Activated CD8-positive, alpha-beta memory T cell treated with anti-CD3 and anti-CD28 coated beads, Interleukin-2, amount 10 ng/mL, durations not matched to agents 7 days and 5 days (primary cell): Measurements from ENCODE around the gene CA6. TPM values are rescaled to one million over a fixed set of nuclear protein-coding genes. Genes with fewer than 3 reads are reported as not detected.

ENCODE experiments used
- ATAC-seq: fragments of 150-1000 bp; cut with Tn5 transposase; one replicate; pipeline ENCODE4 v1.10.0; 2021; ENCODE audit warnings: moderate library complexity
- CTCF ChIA-PET: fragments of 350-600 bp; sonication (Branson Sonifier 250); formaldehyde crosslinking; loops from one replicate; lab custom pipeline; 2021; ENCODE audit warnings: antibody characterized with exemption; lab: Charles Lee
- DNase-seq: peaks from one replicate; pipeline ENCODE4 v3.0.0-alpha.2; 2020
- H3K27ac Mint-ChIP-seq: one replicate; pipeline ENCODE4 v1.8.0; 2021; ENCODE audit warnings: mild to moderate bottlenecking, mixed read lengths
- H3K27me3 Mint-ChIP-seq: one replicate; pipeline ENCODE4 v1.8.0; 2021; ENCODE audit warnings: mixed read lengths
- H3K36me3 Mint-ChIP-seq: one replicate; pipeline ENCODE4 v1.8.0; 2021; ENCODE audit warnings: mild to moderate bottlenecking, mixed read lengths
- H3K4me1 Mint-ChIP-seq: one replicate; pipeline ENCODE4 v1.8.0; 2021; ENCODE audit warnings: mixed read lengths
- H3K4me3 Mint-ChIP-seq: one replicate; pipeline ENCODE4 v1.8.0; 2021; ENCODE audit warnings: mild to moderate bottlenecking, moderate library complexity, mixed read lengths
- H3K9me3 Mint-ChIP-seq: one replicate; pipeline ENCODE4 v1.8.0; 2022; ENCODE audit warnings: low read depth, mixed read lengths
- total RNA-seq, 2 experiments: library from RNA; stranded (reverse); gene quantifications; one replicate each; pipeline ENCODE4 v1.2.3, GENCODE V29; 2021

CA6 gene
- total RNA-seq, 2 experiments from 2014 or later: 4.8 to 10.1 TPM

DNA sequence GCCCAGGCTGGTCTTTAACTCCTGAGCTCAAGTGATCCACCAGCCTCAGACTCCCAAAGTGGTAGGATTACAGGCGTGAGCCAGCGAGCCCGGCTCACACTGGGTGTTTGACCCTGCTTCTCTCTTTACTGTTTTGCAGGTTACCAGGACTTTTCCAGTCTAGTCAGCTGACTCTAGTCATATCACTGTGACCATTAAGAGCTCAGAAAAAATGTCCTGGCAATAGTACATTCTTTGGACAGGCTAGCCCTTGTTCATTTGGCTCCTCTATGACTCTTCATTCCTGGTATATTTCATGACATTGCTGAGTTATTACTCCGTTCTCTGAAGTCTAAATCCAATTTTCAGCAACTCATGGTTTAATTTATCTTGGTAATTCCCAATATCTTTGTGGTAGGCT, 8.0 kb upstream of the CA6 start:
- Mint-ChIP-seq H3K27ac (peak overlapping the region; percentile 81), H3K36me3 (peaks cover 29% of the 10 kb centered on the region), H3K4me3 (no peak overlapping the region), H3K9me3 (no peaks in the 10 kb centered on the region), H3K4me1 (peaks cover 47% of the 10 kb centered on the region), H3K27me3 (no peaks in the 10 kb centered on the region)
- ATAC-seq (no peak), DNase-seq (no peak)
- CTCF ChIA-PET: interaction anchor here (0.9 to 8.5 kb wide), 7 partner anchors 9 to 67 kb away, joined by 3 to 39 read pairs (median 3); no protein-coding TSS in a partner anchor

DNA sequence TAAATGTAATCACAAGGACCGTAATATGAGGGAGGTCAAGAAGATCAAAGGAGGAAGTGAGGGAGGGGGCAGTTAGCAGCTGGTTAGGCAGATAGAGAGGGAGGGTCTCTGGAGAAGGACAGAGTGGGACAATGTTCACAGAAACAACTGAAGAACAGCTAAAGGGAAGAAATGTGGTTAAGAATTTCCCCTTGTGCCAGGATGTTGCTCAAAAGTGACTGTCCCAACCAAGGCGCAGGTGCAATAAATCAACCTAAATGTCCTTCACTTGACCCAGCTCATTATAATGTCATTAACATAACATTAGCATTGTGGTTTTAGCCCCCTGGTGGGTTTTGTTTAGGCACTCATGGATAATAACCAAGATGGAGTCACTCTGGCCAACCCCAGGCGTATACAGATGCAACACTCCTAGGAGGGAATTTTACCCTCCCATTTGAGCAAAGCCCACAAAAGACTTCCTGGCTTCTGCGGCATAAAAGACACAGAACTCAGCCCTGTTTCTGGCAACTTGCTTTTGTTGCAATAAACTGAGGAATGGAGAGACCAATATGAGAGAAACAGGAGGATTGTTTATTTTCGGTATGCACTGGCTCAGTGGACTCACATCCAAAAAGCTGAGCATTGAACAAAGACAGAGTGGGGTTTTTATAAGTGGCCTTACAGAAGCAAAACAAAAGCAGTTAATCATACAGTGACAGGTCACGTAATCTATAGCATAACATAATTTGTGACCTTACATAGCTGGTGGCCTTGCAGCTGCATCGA, 7.3 kb upstream of the CA6 start:
- peaks cover 26% of the 10 kb centered on the region for H3K36me3 Mint-ChIP-seq

DNA sequence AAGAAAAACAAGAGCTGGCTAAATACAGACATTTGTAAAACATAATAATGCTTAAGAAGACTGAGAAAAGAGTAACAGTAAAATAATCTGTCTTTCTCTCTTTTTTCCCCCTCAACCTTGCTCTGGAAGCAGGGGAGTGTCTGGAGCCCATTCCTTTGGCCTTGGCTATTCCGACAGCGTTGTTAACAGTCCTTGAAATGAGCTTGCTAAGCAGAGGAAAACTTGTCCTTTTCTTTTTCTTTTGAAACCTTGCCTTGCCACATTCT, 6.7 kb upstream of the CA6 start:
- DNase-seq (no peak), ATAC-seq (no peak)
- peaks cover 23% of the 10 kb centered on the region for H3K36me3 Mint-ChIP-seq
- no peaks in the 10 kb centered on the region for H3K9me3 Mint-ChIP-seq
- H3K4me1 Mint-ChIP-seq: peaks cover 59% of the 10 kb centered on the region
- CTCF ChIA-PET: interaction anchor here (1.0 to 8.5 kb wide), 8 partner anchors 9 to 66 kb away, joined by 3 to 39 read pairs (median 4); no protein-coding TSS in a partner anchor
- H3K27me3 Mint-ChIP-seq: no peaks in the 10 kb centered on the region
- peak overlapping the region; percentile 81 for H3K27ac Mint-ChIP-seq
- no peak overlapping the region for H3K4me3 Mint-ChIP-seq

More for the DNA sequence above, 7.3 kb upstream of the CA6 start:
- CTCF ChIA-PET: interaction anchor here (0.9 to 8.5 kb wide), 10 partner anchors 9 to 66 kb away, joined by 3 to 39 read pairs (median 4); no protein-coding TSS in a partner anchor
- Mint-ChIP-seq H3K27ac (peak overlapping the region; percentile 81), H3K4me3 (no peak overlapping the region), H3K4me1 (peaks cover 54% of the 10 kb centered on the region), H3K27me3 (no peaks in the 10 kb centered on the region), H3K9me3 (no peaks in the 10 kb centered on the region)
- DNase-seq (no peak), ATAC-seq (no peak)

DNA sequence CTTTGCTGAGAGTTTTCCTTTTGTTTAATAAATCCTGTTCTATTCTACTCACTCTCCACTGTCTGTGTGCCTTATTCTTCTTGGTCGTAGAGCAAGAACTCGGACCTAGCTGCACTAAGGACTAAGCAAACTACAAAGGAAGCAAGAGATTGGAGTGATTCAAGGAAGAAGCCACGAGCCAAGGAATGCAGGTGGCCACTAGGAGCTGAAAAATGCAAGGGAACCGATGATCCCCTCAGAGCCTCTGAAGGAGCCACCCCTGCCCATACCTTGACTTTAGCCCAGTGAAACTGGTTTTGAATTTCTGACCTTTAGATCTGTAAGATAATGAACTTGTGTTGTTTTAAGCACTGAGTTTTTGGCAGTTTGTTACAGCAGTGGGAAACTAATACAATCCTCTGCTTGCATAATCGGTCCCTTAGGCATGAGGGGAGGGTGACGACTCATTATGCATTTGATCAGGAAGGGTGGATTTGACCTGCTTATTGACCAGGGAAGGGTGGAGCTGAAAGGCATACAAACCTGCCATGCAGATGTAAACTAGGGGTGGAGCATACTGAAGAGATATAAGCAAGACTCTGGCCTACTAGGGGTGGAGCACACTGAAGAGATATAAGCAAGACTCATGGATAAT, 6.2 kb upstream of the CA6 start:
- no peak for DNase-seq
- Mint-ChIP-seq H3K4me1 (peaks cover 64% of the 10 kb centered on the region), H3K4me3 (peak overlapping the region; percentile 34), H3K36me3 (peaks cover 22% of the 10 kb centered on the region), H3K27me3 (no peaks in the 10 kb centered on the region), H3K9me3 (no peaks in the 10 kb centered on the region), H3K27ac (peak overlapping the region; percentile 81)
- CTCF ChIA-PET: interaction anchor here (0.6 to 8.5 kb wide), 9 partner anchors 8 to 162 kb away, joined by 3 to 39 read pairs (median 4); no protein-coding TSS in a partner anchor
- ATAC-seq: peak; percentile 38

DNA sequence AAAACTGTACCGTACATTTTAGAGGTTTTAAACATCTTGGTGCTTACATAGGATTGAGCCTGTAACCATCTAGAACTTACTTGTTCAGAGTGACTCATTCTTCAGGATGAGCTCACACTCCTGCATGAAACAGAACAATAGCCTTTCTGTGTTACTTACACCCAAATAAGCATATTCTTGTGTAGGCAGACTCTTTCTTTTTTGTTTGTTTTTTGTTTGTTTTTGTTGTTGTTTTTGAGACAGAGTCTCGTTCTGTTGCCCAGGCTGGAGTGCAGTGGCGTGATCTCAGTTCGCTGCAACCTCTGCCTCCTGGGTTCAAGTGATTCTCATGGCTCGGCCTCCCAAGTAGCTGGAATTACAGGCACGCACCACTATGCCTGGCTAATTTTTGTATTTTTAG, 3.8 kb upstream of the CA6 start:
- Mint-ChIP-seq H3K4me3 (peak overlapping the region; percentile 33), H3K9me3 (no peaks in the 10 kb centered on the region), H3K27me3 (no peaks in the 10 kb centered on the region), H3K27ac (peak overlapping the region; percentile 74), H3K36me3 (peaks cover 25% of the 10 kb centered on the region), H3K4me1 (peaks cover 88% of the 10 kb centered on the region)
- no peak for DNase-seq
- ATAC-seq: no peak
- CTCF ChIA-PET: interaction anchor here (0.8 to 5.4 kb wide), 7 partner anchors 12 to 63 kb away, joined by 3 to 26 read pairs (median 15); no protein-coding TSS in a partner anchor

DNA sequence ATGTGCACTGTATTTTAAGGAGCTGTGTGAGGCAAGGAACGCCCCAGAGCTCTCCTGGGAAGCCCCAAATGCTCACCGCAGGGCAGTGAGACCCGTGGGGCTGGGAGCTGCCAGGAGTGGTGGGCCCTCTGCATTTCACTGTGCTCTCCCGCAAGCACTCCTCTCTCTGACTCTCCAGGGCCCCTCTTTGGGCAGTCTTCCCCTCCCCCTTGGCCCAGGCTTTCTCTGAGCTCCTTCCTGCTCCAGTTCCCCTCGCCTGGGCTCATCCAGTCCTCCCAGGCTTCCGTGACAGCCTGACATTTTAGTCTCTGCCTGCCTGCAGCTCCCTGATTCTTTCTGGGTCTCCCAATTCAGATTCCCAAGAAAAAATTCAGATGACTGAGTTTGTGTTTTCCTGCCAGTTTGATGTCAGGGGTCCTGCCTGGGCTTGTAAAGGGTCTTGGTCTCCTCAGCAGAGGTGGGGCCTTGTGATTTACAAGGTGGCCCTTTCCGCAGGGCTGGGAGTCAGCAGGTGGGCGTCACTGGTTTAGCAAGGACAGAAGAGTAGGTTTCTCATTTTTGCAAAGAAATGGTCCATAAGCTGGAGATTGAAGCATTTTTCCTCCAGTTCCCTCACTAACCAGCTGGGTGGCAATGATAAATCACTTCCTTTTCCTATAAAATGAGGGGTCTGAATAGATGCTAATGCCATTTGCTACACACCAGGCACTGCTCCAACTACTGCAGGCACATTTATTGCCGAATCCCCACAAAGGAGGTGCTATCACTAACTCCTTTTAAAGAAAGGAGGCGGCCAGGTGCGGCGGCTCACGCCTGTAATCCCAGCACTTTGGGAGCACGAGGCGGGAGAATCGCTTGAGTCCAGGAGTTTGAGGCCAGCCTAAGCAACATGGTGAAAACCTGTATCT, 1.9 kb upstream of the CA6 start:
- Mint-ChIP-seq H3K27ac (peak overlapping the region; percentile 97), H3K27me3 (no peaks in the 10 kb centered on the region), H3K4me3 (no peak overlapping the region), H3K9me3 (no peaks in the 10 kb centered on the region), H3K4me1 (peaks cover 90% of the 10 kb centered on the region), H3K36me3 (peaks cover 29% of the 10 kb centered on the region)
- CTCF ChIA-PET: interaction anchor here (1.0 to 5.4 kb wide), 9 partner anchors 8 to 61 kb away, joined by 4 to 26 read pairs (median 7); no protein-coding TSS in a partner anchor
- no peak for DNase-seq
- no peak for ATAC-seq

DNA sequence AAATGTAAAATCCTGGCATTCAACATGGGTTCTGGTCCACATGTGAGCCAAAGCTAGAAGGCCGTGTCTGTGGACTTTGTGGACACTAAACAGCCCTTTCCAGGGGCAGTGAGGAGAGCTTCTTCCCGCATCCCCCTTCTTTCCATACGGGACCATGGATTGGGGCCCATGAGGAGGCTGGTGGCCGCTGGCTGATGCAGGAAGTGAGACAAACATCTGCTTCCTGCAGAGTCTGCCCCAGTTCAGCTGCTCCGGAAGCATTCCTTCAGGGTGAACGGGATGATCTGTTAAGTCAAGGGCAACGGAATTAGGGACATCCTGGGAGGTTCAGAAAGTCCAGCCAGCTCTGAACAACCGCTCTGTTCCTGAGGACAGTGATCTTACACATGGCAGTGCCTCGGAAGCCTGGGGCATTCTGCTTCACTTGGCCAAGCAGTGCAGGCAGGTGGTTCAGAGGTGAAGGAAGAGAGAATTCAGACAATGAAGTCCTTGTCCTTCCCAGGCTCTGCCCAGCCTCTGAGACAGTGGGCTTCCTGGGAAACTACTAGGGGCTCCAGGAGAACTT, 1.5 kb downstream of the CA6 start:
- no peaks in the 10 kb centered on the region for H3K9me3 Mint-ChIP-seq
- H3K27me3 Mint-ChIP-seq: no peaks in the 10 kb centered on the region
- peaks cover 82% of the 10 kb centered on the region for H3K4me1 Mint-ChIP-seq
- H3K27ac Mint-ChIP-seq: peak overlapping the region; percentile 97
- H3K4me3 Mint-ChIP-seq: no peak overlapping the region
- CTCF ChIA-PET: interaction anchor here (0.9 to 3.1 kb wide), 12 partner anchors 8 to 69 kb away, joined by 3 to 21 read pairs (median 4); partner anchors contain the start of gene ENO1
- peak; percentile 17 for ATAC-seq
- no peak for DNase-seq
- peaks cover 16% of the 10 kb centered on the region for H3K36me3 Mint-ChIP-seq

DNA sequence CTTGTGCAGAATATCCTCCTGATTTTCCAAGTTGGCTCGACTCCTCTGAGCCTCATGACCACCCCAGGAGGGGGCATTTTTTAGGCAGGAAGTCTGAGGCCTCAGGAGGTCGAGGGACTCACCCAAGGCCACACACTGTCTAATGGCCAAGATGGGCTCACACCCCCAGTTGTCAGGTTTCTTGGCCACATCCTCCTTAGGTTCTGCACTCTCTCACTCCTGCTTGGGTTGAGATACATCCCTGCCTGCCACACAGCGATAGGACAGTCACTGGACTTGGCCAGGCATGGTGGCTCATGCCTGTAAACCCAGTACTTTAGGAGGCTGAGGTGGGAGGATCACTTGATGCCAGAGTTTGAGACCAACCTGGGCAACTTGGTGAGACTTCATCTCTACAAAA, 4.6 kb downstream of the CA6 start:
- peaks cover 23% of the 10 kb centered on the region for H3K36me3 Mint-ChIP-seq
- peaks cover 63% of the 10 kb centered on the region for H3K4me1 Mint-ChIP-seq
- DNase-seq (no peak), ATAC-seq (no peak)
- CTCF ChIA-PET: interaction anchor here (1.3 to 1.4 kb wide), 2 partner anchors 39 to 55 kb away, joined by 3 to 5 read pairs; no protein-coding TSS in a partner anchor
- H3K27me3 Mint-ChIP-seq: no peaks in the 10 kb centered on the region
- no peak overlapping the region for H3K4me3 Mint-ChIP-seq
- H3K9me3 Mint-ChIP-seq: no peaks in the 10 kb centered on the region
- H3K27ac Mint-ChIP-seq: peak overlapping the region; percentile 78

DNA sequence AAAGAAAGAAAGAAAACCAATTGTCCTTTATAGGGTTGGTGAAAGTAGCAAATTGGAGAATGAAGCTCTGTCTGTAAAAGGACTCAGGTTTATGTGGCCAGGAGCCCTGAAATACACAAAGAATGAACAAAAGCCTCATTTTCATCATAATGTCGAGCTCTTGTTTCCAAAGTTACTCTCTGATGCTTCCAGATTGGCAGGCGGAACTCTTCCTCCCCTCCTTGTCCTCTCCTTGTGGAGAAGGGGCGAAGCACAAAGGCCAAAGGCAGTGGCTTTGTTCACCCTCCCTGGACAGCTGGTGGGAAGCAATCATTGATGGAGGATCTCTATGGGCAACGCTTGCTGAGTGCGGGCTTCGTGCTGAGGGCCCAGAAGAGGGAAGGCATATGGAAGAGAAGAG, 5.6 kb downstream of the CA6 start:
- CTCF ChIA-PET: interaction anchor here (0.9 to 1.8 kb wide), 6 partner anchors 12 to 60 kb away, joined by 3 to 4 read pairs (median 3); no protein-coding TSS in a partner anchor
- no peak overlapping the region for H3K27ac Mint-ChIP-seq
- ATAC-seq (no peak), DNase-seq (no peak)
- H3K27me3 Mint-ChIP-seq: no peaks in the 10 kb centered on the region
- peaks cover 27% of the 10 kb centered on the region for H3K36me3 Mint-ChIP-seq
- no peak overlapping the region for H3K4me3 Mint-ChIP-seq
- H3K4me1 Mint-ChIP-seq: peaks cover 56% of the 10 kb centered on the region
- no peaks in the 10 kb centered on the region for H3K9me3 Mint-ChIP-seq

DNA sequence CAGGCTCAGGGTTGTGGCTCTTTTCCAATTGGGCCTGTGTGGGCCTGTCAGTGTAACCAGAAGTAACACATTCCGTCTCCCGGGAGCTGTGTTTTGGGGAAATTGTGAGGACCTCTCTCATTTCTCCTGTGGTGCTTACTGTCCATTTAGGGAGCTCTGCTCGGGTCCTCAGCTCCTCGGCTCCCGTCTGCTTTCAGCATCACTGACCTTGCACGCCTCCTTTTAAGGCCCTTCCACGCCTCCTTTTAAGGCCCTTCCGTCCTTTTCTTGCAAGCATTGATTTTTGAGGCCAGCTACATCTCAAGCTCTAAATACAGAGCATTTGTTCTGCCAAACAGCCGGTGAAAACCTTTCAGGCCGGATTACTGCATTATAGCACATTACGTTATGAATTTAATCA, 9.7 kb downstream of the CA6 start:
- Mint-ChIP-seq H3K36me3 (peaks cover 39% of the 10 kb centered on the region), H3K9me3 (peaks cover 4% of the 10 kb centered on the region), H3K27me3 (no peaks in the 10 kb centered on the region), H3K4me3 (no peak overlapping the region), H3K27ac (no peak overlapping the region), H3K4me1 (peaks cover 43% of the 10 kb centered on the region)
- CTCF ChIA-PET: interaction anchor here (0.7 to 2.1 kb wide), 7 partner anchors 10 to 155 kb away, joined by 3 to 11 read pairs (median 3); partner anchors contain the start of gene CA6
- ATAC-seq (no peak), DNase-seq (no peak)

DNA sequence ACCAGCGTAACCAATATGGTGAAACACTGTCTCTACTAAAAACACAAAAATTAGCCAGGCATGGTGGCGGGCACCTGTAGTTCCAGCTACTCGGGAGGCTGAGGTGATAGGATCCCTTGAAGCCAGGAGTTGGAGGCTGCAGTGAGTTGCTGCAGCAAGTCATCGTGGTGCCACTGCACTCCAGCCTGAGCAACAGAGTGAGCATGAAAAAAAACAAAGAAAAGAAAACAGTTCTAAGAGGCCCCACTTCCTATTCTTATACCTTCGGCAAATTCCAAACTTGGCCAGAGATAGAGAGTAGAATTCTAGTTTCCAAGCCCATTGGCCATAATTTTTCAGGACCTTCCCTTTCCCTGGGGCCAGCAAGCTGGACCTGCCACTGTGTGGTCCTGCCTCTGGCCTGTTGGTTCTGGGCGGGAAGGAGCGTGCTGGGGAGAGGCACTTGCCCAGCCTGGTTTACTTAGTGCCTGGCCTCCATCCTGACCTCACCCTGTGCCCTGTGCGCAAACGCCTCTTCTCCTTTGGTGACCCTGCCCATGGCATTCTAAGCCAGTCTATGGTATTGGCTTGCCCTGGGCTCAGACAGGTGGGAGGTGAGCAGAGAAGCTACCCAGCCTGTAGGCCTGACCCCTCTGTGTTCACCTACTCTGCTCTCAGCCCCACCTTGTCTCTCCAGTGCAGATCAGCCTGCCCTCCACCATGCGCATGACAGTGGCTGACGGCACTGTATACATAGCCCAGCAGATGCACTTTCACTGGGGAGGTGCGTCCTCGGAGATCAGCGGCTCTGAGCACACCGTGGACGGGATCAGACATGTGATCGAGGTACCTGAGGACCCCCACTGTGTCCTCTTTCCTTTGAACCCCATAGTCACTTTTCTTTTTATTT, 11.0 kb downstream of the CA6 start:
- ATAC-seq (no peak), DNase-seq (no peak)
- Mint-ChIP-seq H3K36me3 (peaks cover 46% of the 10 kb centered on the region), H3K4me1 (peaks cover 44% of the 10 kb centered on the region), H3K4me3 (no peak overlapping the region), H3K27ac (peak overlapping the region; percentile 29), H3K27me3 (no peaks in the 10 kb centered on the region), H3K9me3 (peaks cover 7% of the 10 kb centered on the region)
- CTCF ChIA-PET: interaction anchor here (0.7 to 2.1 kb wide), 2 partner anchors 16 to 48 kb away, joined by 3 to 11 read pairs; no protein-coding TSS in a partner anchor
